ENCODE measurements around the gene KCNT2.
"Not testable (repeated sequence)": the region's sequence is repeated elsewhere in the genome, so short reads cannot be mapped to it uniquely, and the experiment has no call there.

KCNT2 gene

GRCh38 chr1:196306421-196306820 is 301.8 kb downstream of the KCNT2 start:
- DNase-seq, result no peak

GRCh38 chr1:196305216-196305615 is 303.0 kb downstream of the KCNT2 start:
- no peak for DNase-seq

- DNase-seq, result no peak
These were observed 305.3 kb downstream of the KCNT2 start for GRCh38 chr1:196302981-196303380.

- no peak for DNase-seq
These were observed 305.8 kb downstream of the KCNT2 start for GRCh38 chr1:196302420-196302819.

- DNase-seq, result no peak
These were observed 312.5 kb downstream of the KCNT2 start for GRCh38 chr1:196295766-196296165.

GRCh38 chr1:196278816-196279215 is 329.4 kb downstream of the KCNT2 start:
- DNase-seq, result no peak

- DNase-seq, result no peak
These were observed 330.4 kb downstream of the KCNT2 start for GRCh38 chr1:196277860-196278259.

- no peak for DNase-seq
These were observed 336.9 kb downstream of the KCNT2 start for GRCh38 chr1:196271212-196271947.

- not testable (repeated sequence) for DNase-seq
These were observed 345.2 kb downstream of the KCNT2 start for GRCh38 chr1:196263086-196263485.

- no peak for DNase-seq
These were observed 348.0 kb downstream of the KCNT2 start for GRCh38 chr1:196260270-196260669.

- no peak for DNase-seq
These were observed 348.9 kb downstream of the KCNT2 start for GRCh38 chr1:196259316-196259715.

GRCh38 chr1:196255762-196256161 is 352.5 kb downstream of the KCNT2 start:
- DNase-seq, result no peak

GRCh38 chr1:196229546-196229945 is 378.7 kb downstream of the KCNT2 start:
- DNase-seq, result no peak

GRCh38 chr1:196214866-196215265 is 393.4 kb downstream of the KCNT2 start:
- no peak for DNase-seq

- DNase-seq, result no peak
These were observed 398.3 kb downstream of the KCNT2 start for GRCh38 chr1:196209983-196210382.

- no peak for DNase-seq
These were observed 399.0 kb downstream of the KCNT2 start for GRCh38 chr1:196209265-196209664.

GRCh38 chr1:196207612-196208217 is 400.5 kb downstream of the KCNT2 start:
- no peak for DNase-seq

GRCh38 chr1:196205882-196206281 is 402.4 kb downstream of the KCNT2 start:
- DNase-seq, result no peak

- DNase-seq, result no peak
These were observed 411.8 kb downstream of the KCNT2 start for GRCh38 chr1:196196486-196196885.

GRCh38 chr1:196193896-196194559 is 414.2 kb downstream of the KCNT2 start:
- DNase-seq, result no peak

GRCh38 chr1:196183941-196184340 is 424.3 kb downstream of the KCNT2 start:
- no peak for DNase-seq

GRCh38 chr1:196181594-196181878 is 426.7 kb downstream of the KCNT2 start:
- no peak for DNase-seq

- DNase-seq, result no peak
These were observed 427.2 kb downstream of the KCNT2 start for GRCh38 chr1:196180847-196181593.
